COLO829 (cell line): Measurements from ENCODE around the gene TSPAN18.

ENCODE experiments used
- DNase-seq: peaks from one replicate; pipeline ENCODE4 v3.0.0; 2012; ENCODE audit warnings: low spot score

Gene TSPAN18

GRCh38 chr11:44942029-44942955 is 215.5 kb downstream of the TSPAN18 start:
- DNase-seq, result no peak

GRCh38 chr11:44943118-44943517 is 216.4 kb downstream of the TSPAN18 start:
- no peak for DNase-seq

- DNase-seq, result no peak
Observed at GRCh38 chr11:44943696-44944095, 216.9 kb downstream of the TSPAN18 start.

- no peak for DNase-seq
Observed at GRCh38 chr11:44944181-44944852, 217.6 kb downstream of the TSPAN18 start.

- no peak for DNase-seq
Observed at GRCh38 chr11:44944853-44945235, 218.1 kb downstream of the TSPAN18 start.

GRCh38 chr11:44945666-44946065 is 218.9 kb downstream of the TSPAN18 start:
- no peak for DNase-seq

GRCh38 chr11:44946263-44946662 is 219.5 kb downstream of the TSPAN18 start:
- DNase-seq, result no peak

- DNase-seq, result no peak
Observed at GRCh38 chr11:44947114-44947513, 220.4 kb downstream of the TSPAN18 start.

- no peak for DNase-seq
Observed at GRCh38 chr11:44948155-44948554, 221.4 kb downstream of the TSPAN18 start.

- DNase-seq, result no peak
Observed at GRCh38 chr11:44949160-44950030, 222.6 kb downstream of the TSPAN18 start.

GRCh38 chr11:44950031-44950624 is 223.4 kb downstream of the TSPAN18 start:
- DNase-seq, result no peak

GRCh38 chr11:44950625-44951476 is 224.1 kb downstream of the TSPAN18 start, which contains the start of gene TP53I11:
Gene TP53I11, minus strand, starts transcription at chr11:44950883. Its CDS starts 12,548 bp downstream, at chr11:44938335.
- DNase-seq, result no peak

GRCh38 chr11:44952082-44952481 is 225.3 kb downstream of the TSPAN18 start:
- DNase-seq, result no peak

- DNase-seq, result no peak
Observed at GRCh38 chr11:44952500-44953260, 225.9 kb downstream of the TSPAN18 start.

GRCh38 chr11:44954051-44954906 is 227.5 kb downstream of the TSPAN18 start:
- no peak for DNase-seq

GRCh38 chr11:44955015-44955738 is 228.4 kb downstream of the TSPAN18 start:
- DNase-seq, result peak; percentile 24

- DNase-seq, result no peak
Observed at GRCh38 chr11:44957040-44957515, 230.3 kb downstream of the TSPAN18 start.
